ENCODE data around the gene SH2D4B. TPM values are rescaled to one million over a fixed set of nuclear protein-coding genes. Genes with fewer than 3 reads are reported as not detected.

SH2D4B gene
- total RNA-seq, 1 experiment from 2014 or later = 0.10 TPM

GRCh38 chr10:80649183-80649582 lies 111.5 kb downstream of the SH2D4B start:
- Histone ChIP-seq H3K4me3 (ENCODE audit: low read depth in 2 of 2, low read length in 2 of 2) (no peak overlapping the region), H3K9me3 (ENCODE audit: control insufficient read depth, insufficient read depth, low read depth, low read length) (no peaks in the 10 kb centered on the region; the same call in 1 of the 2 replicates), H3K4me1 (ENCODE audit: control insufficient read depth, insufficient read depth, low read length) (no peaks in the 10 kb centered on the region), H3K27me3 (ENCODE audit: control insufficient read depth, insufficient read depth, low read length) (peaks cover 9% of the 10 kb centered on the region; the same call in 1 of the 2 replicates), H3K36me3 (ENCODE audit: control insufficient read depth, insufficient read depth, low read length) (no peaks in the 10 kb centered on the region), H3K27ac (ENCODE audit: low read length) (no peak overlapping the region)
- in situ Hi-C loops (cut with HindIII; ENCODE audit: low pct_unique_long_range_greater_than_20kb, low sequenced_read_pairs) (no loop called here), intact Hi-C loops (cut with micrococcal nuclease; ENCODE audit: unreplicated experiment) (no loop called here)
- no peak for TF ChIP-seq POLR2AphosphoS5 (IDR thresholded peaks at IDR 0.05; ENCODE audit: low read depth, low read length)
- no peak for TF ChIP-seq REST (IDR thresholded peaks at IDR 0.05; ENCODE audit: insufficient read depth in 1 of 2, low read depth in 2 of 2, low read length in 1 of 2)
- TF ChIP-seq SIN3A (IDR thresholded peaks at IDR 0.05; ENCODE audit: borderline replicate concordance, insufficient read depth, low read depth, low read length) = no peak
- TF ChIP-seq CTCF (IDR thresholded peaks at IDR 0.05) = no peak
- TF ChIP-seq TCF7L2 (IDR thresholded peaks at IDR 0.05; ENCODE audit: low read depth, low read length) = no peak
- DNase-seq (ENCODE audit: low read depth, low spot score) (no peak), ATAC-seq (no peak)
- CTCF ChIA-PET = no interaction called here
- BruUV-seq (replicated peaks) = no TSS peak
- POLR2A ChIA-PET = no interaction called here

- no peak for TF ChIP-seq POLR2AphosphoS5 (IDR thresholded peaks at IDR 0.05; ENCODE audit: low read depth, low read length)
- TF ChIP-seq REST (IDR thresholded peaks at IDR 0.05; ENCODE audit: insufficient read depth in 1 of 2, low read depth in 2 of 2, low read length in 1 of 2) = no peak
- no peak for TF ChIP-seq CTCF (IDR thresholded peaks at IDR 0.05)
- no peak for TF ChIP-seq SIN3A (IDR thresholded peaks at IDR 0.05; ENCODE audit: borderline replicate concordance, insufficient read depth, low read depth, low read length)
- no peak for TF ChIP-seq TCF7L2 (IDR thresholded peaks at IDR 0.05; ENCODE audit: low read depth, low read length)
- CTCF ChIA-PET = no interaction called here
- POLR2A ChIA-PET = no interaction called here
Measured at GRCh38 chr10:80655898-80656297, 118.2 kb downstream of the SH2D4B start.

More at GRCh38 chr10:80655898-80656297, 118.2 kb downstream of the SH2D4B start:
- ATAC-seq = no peak
- intact Hi-C loops (cut with micrococcal nuclease; ENCODE audit: unreplicated experiment) (no loop called here), in situ Hi-C loops (cut with HindIII; ENCODE audit: low pct_unique_long_range_greater_than_20kb, low sequenced_read_pairs) (no loop called here)
- H3K27me3 ChIP-seq (ENCODE audit: control insufficient read depth, insufficient read depth, low read length) = no peaks in the 10 kb centered on the region
- DNase-seq (ENCODE audit: low read depth, low spot score) = no peak
- H3K4me3 ChIP-seq (ENCODE audit: low read depth in 2 of 2, low read length in 2 of 2) = no peak overlapping the region
- H3K36me3 ChIP-seq (ENCODE audit: control insufficient read depth, insufficient read depth, low read length) = no peaks in the 10 kb centered on the region
- H3K9me3 ChIP-seq (ENCODE audit: control insufficient read depth, insufficient read depth, low read depth, low read length) = no peaks in the 10 kb centered on the region; the same call in 1 of the 2 replicates
- BruUV-seq (replicated peaks) = no TSS peak
- H3K27ac ChIP-seq (ENCODE audit: low read length) = no peak overlapping the region
- no peaks in the 10 kb centered on the region for H3K4me1 ChIP-seq (ENCODE audit: control insufficient read depth, insufficient read depth, low read length)
